ENCODE data around the gene TOX3.

TOX3 gene

GRCh38 chr16:52393448-52393847 is 153.5 kb downstream of the TOX3 start:
- no peaks in the 10 kb centered on the region for H3K36me3 Mint-ChIP-seq (ENCODE audit: low read depth)
- no peak overlapping the region for H3K27ac Mint-ChIP-seq
- no peak for TF ChIP-seq CTCF (IDR thresholded peaks at IDR 0.05)
- no peak for DNase-seq
- H3K4me3 Mint-ChIP-seq: no peak overlapping the region
- no peaks in the 10 kb centered on the region for H3K4me1 Mint-ChIP-seq
- H3K9me3 Mint-ChIP-seq: no peaks in the 10 kb centered on the region
- peaks cover 4% of the 10 kb centered on the region for H3K27me3 Mint-ChIP-seq (ENCODE audit: low read depth, poor library complexity)

- DNase-seq: no peak
- Mint-ChIP-seq H3K4me1 (no peaks in the 10 kb centered on the region), H3K36me3 (ENCODE audit: low read depth) (no peaks in the 10 kb centered on the region)
Observed at GRCh38 chr16:52389045-52389444, 157.9 kb downstream of the TOX3 start.

More at GRCh38 chr16:52389045-52389444, 157.9 kb downstream of the TOX3 start:
- no peak for TF ChIP-seq CTCF (IDR thresholded peaks at IDR 0.05)
- Mint-ChIP-seq H3K27ac (no peak overlapping the region), H3K4me3 (no peak overlapping the region), H3K27me3 (ENCODE audit: low read depth, poor library complexity) (peaks cover 8% of the 10 kb centered on the region), H3K9me3 (no peaks in the 10 kb centered on the region)
